HL-60 (cell line): Measurements from ENCODE around the gene SERPINA1.
"Not testable (repeated sequence)": the region's sequence is repeated elsewhere in the genome, so short reads cannot be mapped to it uniquely, and the experiment has no call there.

Source experiments
- DNase-seq, 2 experiments: peaks; one replicate each; pipeline ENCODE4 v3.0.0-alpha.2; 2010 to 2020; ENCODE audit warnings: low read depth in 1 of 2, low spot score in 1 of 2
- H3K27ac ChIP-seq: fragments of 250-450 bp; sonication (Bioruptor Pico); replicated peaks from 2 replicates; pipeline ENCODE4 v1.5.1; 2020; ENCODE audit warnings: mild to moderate bottlenecking, moderate library complexity
- H3K27me3 ChIP-seq: fragments of 250-450 bp; sonication (Bioruptor Pico); 2 replicates; pipeline ENCODE4 v1.5.1; 2021; ENCODE audit warnings: mild to moderate bottlenecking, moderate library complexity; ENCODE audit not compliant: insufficient read depth, poor library complexity, severe bottlenecking
- H3K4me3 ChIP-seq: replicated peaks from 2 replicates; pipeline ENCODE4 v1.5.1; 2011; ENCODE audit warnings: mild to moderate bottlenecking, control low read depth, low read length; ENCODE audit not compliant: insufficient read depth
- GABPA ChIP-seq: IDR thresholded peaks from 2 replicates; pipeline ENCODE4 v1.6.1; 2012; ENCODE audit warnings: low read depth
- POLR2AphosphoS5 ChIP-seq: IDR thresholded peaks from 2 replicates; pipeline ENCODE4 v1.6.1; 2012; ENCODE audit warnings: low read depth
- SPI1 ChIP-seq: IDR thresholded peaks from 2 replicates; pipeline ENCODE4 v1.6.1; 2012; ENCODE audit warnings: low read depth, mild to moderate bottlenecking, borderline replicate concordance
- TF ChIP-seq, protein P1 (sequence below): IDR thresholded peaks from one replicate; pipeline ENCODE4 v1.5.1; 2011; ENCODE audit warnings: low read length, control low read depth, inconsistent platforms; ENCODE audit not compliant: insufficient read depth
- TF ChIP-seq, protein P2 (sequence below): IDR thresholded peaks from 2 replicates; pipeline ENCODE4 v1.6.1; 2012; ENCODE audit warnings: low read depth; ENCODE audit not compliant: insufficient replicate concordance

Gene SERPINA1

DNA sequence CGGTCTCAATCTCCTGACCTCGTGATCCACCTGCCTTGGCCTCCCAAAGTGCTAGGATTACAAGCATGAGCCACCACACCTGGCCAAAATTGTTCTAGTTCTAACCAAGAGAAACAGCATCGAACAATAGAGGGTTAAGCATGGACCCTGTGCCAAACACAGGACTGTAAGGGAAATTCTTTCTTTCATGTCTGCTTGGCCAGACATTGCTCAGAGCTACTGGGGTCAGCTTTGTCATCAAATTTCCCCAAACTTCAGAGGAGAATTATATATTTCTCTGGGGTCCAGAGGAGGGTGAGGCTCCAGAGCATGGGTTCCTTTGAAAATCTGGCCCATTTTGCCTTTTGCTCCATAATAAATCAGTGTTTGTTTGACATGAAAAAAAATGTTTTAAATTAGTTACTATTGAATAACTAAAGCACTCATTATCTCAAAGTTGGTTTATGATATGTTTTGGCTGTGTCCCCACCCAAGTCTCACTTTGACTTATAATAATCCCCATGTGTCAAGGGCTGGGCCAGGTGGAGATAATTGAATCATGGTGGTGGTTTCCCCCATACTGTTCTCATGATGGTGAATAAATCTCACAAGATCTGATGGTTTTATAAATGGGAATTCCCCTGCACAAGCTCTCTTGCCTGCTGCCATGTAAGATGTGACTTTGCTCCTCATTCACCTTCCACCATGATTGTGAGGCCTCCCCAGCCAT is 29.2 kb upstream of the SERPINA1 start:
- H3K27me3 ChIP-seq, H3K27ac ChIP-seq, DNase-seq, H3K4me3 ChIP-seq: not testable (repeated sequence)

DNA sequence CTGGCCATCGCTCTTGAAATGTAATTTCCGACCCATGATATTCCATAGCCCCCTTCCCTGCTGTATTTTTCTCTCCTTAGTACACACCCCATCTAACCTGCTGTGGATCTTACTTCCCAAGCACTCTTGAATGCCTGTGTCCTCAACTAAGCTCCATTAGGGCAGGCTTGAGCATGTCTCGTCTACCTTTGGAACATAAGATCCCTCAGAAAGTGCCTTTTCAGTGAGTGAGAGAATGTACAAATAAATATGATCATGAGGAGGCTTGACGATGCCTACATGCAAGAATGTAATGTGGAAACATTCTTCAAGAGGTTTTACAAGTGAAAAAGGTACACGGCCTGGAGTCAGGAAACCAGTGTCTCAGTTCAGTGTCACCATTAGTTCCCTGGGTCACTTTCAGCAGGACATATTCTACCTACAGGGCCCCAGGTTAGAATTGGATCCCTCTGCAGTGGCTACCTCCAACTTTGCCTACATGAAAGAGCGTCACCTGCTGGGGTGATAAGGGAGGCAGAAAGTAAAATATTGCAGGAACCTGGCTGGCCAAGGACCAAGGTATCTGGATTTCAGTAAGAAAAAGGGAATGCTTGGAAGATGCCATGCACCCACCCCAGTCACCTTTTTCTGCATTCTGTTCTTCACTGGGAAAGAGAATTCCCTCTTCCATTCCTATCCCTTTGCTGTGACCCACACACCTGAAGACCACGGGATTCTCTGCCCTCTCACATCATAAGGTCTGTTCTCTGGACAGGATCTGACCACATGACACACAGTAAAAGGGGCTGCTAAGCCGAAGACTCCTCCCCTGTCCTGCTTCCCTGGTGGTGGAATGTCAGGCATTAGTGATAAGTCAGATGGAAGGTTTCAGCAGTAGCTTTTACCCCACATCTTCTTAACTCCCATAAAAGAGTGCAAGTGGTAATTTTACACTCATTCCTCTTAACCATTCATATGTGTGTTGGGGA is 24.6 kb upstream of the SERPINA1 start:
- Histone ChIP-seq H3K27ac (no peak overlapping the region), H3K27me3 (no peaks in the 10 kb centered on the region), H3K4me3 (no peak overlapping the region)
- TF ChIP-seq SPI1 (no peak), GABPA (no peak)
- TF ChIP-seq, protein P1, sequence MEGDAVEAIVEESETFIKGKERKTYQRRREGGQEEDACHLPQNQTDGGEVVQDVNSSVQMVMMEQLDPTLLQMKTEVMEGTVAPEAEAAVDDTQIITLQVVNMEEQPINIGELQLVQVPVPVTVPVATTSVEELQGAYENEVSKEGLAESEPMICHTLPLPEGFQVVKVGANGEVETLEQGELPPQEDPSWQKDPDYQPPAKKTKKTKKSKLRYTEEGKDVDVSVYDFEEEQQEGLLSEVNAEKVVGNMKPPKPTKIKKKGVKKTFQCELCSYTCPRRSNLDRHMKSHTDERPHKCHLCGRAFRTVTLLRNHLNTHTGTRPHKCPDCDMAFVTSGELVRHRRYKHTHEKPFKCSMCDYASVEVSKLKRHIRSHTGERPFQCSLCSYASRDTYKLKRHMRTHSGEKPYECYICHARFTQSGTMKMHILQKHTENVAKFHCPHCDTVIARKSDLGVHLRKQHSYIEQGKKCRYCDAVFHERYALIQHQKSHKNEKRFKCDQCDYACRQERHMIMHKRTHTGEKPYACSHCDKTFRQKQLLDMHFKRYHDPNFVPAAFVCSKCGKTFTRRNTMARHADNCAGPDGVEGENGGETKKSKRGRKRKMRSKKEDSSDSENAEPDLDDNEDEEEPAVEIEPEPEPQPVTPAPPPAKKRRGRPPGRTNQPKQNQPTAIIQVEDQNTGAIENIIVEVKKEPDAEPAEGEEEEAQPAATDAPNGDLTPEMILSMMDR, result peak; percentile 42
- peak in 1 of 2 experiments; percentile 28 for DNase-seq

DNA sequence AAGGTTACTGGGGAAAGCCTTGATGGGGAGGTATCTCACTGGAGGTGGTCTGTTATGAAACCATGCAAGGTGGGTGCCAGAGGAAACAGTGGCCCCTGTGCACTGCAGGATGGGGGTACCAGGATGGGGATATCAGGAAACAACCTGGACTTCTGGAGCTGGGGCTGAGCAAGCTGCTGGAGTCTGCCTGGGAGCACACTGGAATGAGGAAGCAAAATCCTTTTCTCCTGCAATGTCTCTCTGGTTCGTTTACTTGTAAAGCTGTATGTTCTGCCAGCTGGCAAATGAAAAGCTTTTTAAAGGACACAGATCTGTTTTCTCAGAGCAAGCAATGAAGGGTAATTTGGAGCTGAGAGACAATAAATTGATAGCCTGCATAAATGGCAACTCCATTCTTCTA is 23.2 kb upstream of the SERPINA1 start:
- TF ChIP-seq SPI1, result no peak
- TF ChIP-seq, protein P1, result no peak
- TF ChIP-seq, protein P2, sequence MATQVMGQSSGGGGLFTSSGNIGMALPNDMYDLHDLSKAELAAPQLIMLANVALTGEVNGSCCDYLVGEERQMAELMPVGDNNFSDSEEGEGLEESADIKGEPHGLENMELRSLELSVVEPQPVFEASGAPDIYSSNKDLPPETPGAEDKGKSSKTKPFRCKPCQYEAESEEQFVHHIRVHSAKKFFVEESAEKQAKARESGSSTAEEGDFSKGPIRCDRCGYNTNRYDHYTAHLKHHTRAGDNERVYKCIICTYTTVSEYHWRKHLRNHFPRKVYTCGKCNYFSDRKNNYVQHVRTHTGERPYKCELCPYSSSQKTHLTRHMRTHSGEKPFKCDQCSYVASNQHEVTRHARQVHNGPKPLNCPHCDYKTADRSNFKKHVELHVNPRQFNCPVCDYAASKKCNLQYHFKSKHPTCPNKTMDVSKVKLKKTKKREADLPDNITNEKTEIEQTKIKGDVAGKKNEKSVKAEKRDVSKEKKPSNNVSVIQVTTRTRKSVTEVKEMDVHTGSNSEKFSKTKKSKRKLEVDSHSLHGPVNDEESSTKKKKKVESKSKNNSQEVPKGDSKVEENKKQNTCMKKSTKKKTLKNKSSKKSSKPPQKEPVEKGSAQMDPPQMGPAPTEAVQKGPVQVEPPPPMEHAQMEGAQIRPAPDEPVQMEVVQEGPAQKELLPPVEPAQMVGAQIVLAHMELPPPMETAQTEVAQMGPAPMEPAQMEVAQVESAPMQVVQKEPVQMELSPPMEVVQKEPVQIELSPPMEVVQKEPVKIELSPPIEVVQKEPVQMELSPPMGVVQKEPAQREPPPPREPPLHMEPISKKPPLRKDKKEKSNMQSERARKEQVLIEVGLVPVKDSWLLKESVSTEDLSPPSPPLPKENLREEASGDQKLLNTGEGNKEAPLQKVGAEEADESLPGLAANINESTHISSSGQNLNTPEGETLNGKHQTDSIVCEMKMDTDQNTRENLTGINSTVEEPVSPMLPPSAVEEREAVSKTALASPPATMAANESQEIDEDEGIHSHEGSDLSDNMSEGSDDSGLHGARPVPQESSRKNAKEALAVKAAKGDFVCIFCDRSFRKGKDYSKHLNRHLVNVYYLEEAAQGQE, result no peak
- TF ChIP-seq GABPA, result no peak
- no peak for TF ChIP-seq POLR2AphosphoS5
- DNase-seq, result no peak
- H3K27ac ChIP-seq, result no peak overlapping the region
- no peaks in the 10 kb centered on the region for H3K27me3 ChIP-seq
- H3K4me3 ChIP-seq, result no peak overlapping the region

DNA sequence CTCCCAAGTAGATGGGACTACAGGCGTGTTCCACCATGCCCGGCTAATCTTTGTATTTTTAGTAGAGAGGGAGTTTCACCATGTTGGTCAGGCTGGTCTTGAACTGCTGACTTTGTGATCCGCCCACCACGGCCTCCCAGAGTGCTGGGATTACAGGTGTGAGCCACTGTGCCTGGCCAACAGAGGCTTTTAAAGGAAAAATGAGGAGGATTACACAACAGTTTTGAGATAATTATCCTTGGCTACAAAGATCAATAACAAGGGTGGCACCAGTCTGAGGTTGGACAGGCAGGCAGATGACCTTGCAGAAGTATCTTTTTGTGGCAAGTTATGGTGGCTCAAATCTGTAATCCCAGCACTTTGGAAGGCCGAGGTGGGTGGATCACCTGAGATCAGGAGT is 21.0 kb upstream of the SERPINA1 start:
- H3K27ac ChIP-seq, DNase-seq, H3K4me3 ChIP-seq, H3K27me3 ChIP-seq: not testable (repeated sequence)

DNA sequence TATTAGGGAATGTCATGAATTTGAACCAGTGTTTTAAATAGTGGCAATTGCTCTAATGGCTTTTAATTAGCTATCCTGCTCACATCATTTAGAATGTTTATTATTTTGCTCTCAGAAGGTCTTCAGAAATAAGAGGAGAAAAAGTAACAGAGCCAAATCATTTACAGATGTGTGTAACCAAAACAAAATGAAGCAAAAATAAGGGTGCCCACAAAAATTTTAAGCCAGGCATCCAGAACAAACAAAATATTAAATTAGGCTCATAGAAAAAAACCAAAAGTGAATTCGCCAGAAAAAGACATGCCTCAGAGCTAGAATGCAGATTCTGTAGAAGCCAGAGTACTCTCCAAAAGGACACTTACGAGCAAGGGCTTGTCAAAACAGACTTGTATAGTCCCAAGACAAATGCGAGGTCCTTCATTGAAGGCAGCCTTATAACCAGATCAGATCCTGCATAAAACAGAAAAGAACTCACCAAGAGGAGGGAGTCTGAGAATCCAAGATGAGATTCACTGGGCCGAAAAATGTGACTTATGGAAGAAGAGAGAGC is 20.2 kb upstream of the SERPINA1 start:
- no peak overlapping the region for H3K4me3 ChIP-seq
- no peak for DNase-seq
- H3K27me3 ChIP-seq, result no peaks in the 10 kb centered on the region
- TF ChIP-seq SPI1 (no peak), GABPA (no peak), POLR2AphosphoS5 (no peak)
- TF ChIP-seq, protein P1, result no peak
- TF ChIP-seq, protein P2, result no peak
- H3K27ac ChIP-seq, result no peak overlapping the region
